ENCODE measurements around the gene TRAPPC8.

TRAPPC8 gene

GRCh38 chr18:31878358-31878757 lies 64.6 kb downstream of the TRAPPC8 start:
- no peak for DNase-seq (ENCODE audit: low spot score)

GRCh38 chr18:31877900-31878299 lies 65.0 kb downstream of the TRAPPC8 start:
- no peak overlapping the region for H4K8ac ChIP-seq (ENCODE audit: low read depth, low read length)
- H3K23ac ChIP-seq (ENCODE audit: low read depth, low read length, poor library complexity) = no peak overlapping the region
- H3K27ac ChIP-seq (replicated peaks; ENCODE audit: low read length) = no peak overlapping the region
- H3K14ac ChIP-seq (ENCODE audit: low read length) = no peak overlapping the region
- H2BK5ac ChIP-seq (ENCODE audit: low read length) = no peak overlapping the region
- no peak overlapping the region for H3K18ac ChIP-seq (ENCODE audit: low read length)
- H4K91ac ChIP-seq (ENCODE audit: low read depth, low read length, poor library complexity) = no peak overlapping the region
- H3K9ac ChIP-seq (ENCODE audit: low read depth, low read length, poor library complexity) = no peak overlapping the region
- H2AK5ac ChIP-seq (ENCODE audit: low read depth, low read length) = no peak overlapping the region
- H3K27me3 ChIP-seq (ENCODE audit: control insufficient read depth in 3 of 3, insufficient read depth in 3 of 3, low read depth in 1 of 3, low read length in 3 of 3) = no peaks in the 10 kb centered on the region
- no peak overlapping the region for H2BK12ac ChIP-seq (ENCODE audit: low read length)
- no peak overlapping the region for H3K4me3 ChIP-seq (ENCODE audit: low read length in 2 of 2)
- peaks cover 3 to 24% of the 10 kb centered on the region in 2 donors for H3K9me3 ChIP-seq (replicated peaks in 1 of 2; ENCODE audit: control insufficient read depth in 2 of 2, insufficient read depth in 1 of 2, low read depth in 1 of 2, low read length in 2 of 2)
- DNase-seq (ENCODE audit: low spot score) = no peak
- no peaks in the 10 kb centered on the region for H3K4me1 ChIP-seq (ENCODE audit: control insufficient read depth in 2 of 2, insufficient read depth in 1 of 2, low read depth in 1 of 2, low read length in 2 of 2)
- peaks cover 8 to 79% of the 10 kb centered on the region in 2 donors for H3K36me3 ChIP-seq (replicated peaks in 1 of 2; ENCODE audit: control insufficient read depth in 2 of 2, insufficient read depth in 2 of 2, low read length in 2 of 2)
- H2AFZ ChIP-seq (ENCODE audit: low read length) = no peak overlapping the region
- H2BK15ac ChIP-seq (ENCODE audit: low read length) = no peak overlapping the region
- whole genome bisulfite sequencing, 2 donors (ENCODE audit: extremely low coverage in 2 of 2, insufficient read length in 2 of 2, insufficient replicate concordance in 1 of 2) = no CpG with 5 or more reads among the region's 5 CpGs
- no peak overlapping the region for H2BK120ac ChIP-seq (ENCODE audit: low read depth, low read length)
- peaks cover 2% of the 10 kb centered on the region for H3K79me1 ChIP-seq (ENCODE audit: low read depth, low read length)
- no peak overlapping the region for H3K4ac ChIP-seq (ENCODE audit: low read length)
- no peak overlapping the region for H3K4me2 ChIP-seq (ENCODE audit: insufficient read depth, low read length, poor library complexity, severe bottlenecking)

More at GRCh38 chr18:31878358-31878757, 64.6 kb downstream of the TRAPPC8 start:
- H3K4ac ChIP-seq (ENCODE audit: low read length) = no peak overlapping the region
- WGBS, 2 donors (ENCODE audit: extremely low coverage in 2 of 2, insufficient read length in 2 of 2, insufficient replicate concordance in 1 of 2) = no CpG with 5 or more reads among the region's 4 CpGs
- H3K27me3 ChIP-seq (ENCODE audit: control insufficient read depth in 3 of 3, insufficient read depth in 3 of 3, low read depth in 1 of 3, low read length in 3 of 3) = no peaks in the 10 kb centered on the region
- no peak overlapping the region for H3K14ac ChIP-seq (ENCODE audit: low read length)
- no peak overlapping the region for H2AFZ ChIP-seq (ENCODE audit: low read length)
- H3K9ac ChIP-seq (ENCODE audit: low read depth, low read length, poor library complexity) = no peak overlapping the region
- H3K79me1 ChIP-seq (ENCODE audit: low read depth, low read length) = peaks cover 2% of the 10 kb centered on the region
- H2BK12ac ChIP-seq (ENCODE audit: low read length) = no peak overlapping the region
- H4K8ac ChIP-seq (ENCODE audit: low read depth, low read length) = no peak overlapping the region
- no peak overlapping the region for H3K27ac ChIP-seq (replicated peaks; ENCODE audit: low read length)
- H3K36me3 ChIP-seq (replicated peaks in 1 of 2; ENCODE audit: control insufficient read depth in 2 of 2, insufficient read depth in 2 of 2, low read length in 2 of 2) = peaks cover 10 to 78% of the 10 kb centered on the region in 2 donors
- no peak overlapping the region for H2AK5ac ChIP-seq (ENCODE audit: low read depth, low read length)
- no peak overlapping the region for H2BK5ac ChIP-seq (ENCODE audit: low read length)
- no peaks in the 10 kb centered on the region for H3K4me1 ChIP-seq (ENCODE audit: control insufficient read depth in 2 of 2, insufficient read depth in 1 of 2, low read depth in 1 of 2, low read length in 2 of 2)
- H3K9me3 ChIP-seq (replicated peaks in 1 of 2; ENCODE audit: control insufficient read depth in 2 of 2, insufficient read depth in 1 of 2, low read depth in 1 of 2, low read length in 2 of 2) = peaks cover 3 to 24% of the 10 kb centered on the region in 2 donors
- H3K18ac ChIP-seq (ENCODE audit: low read length) = no peak overlapping the region
- no peak overlapping the region for H3K4me2 ChIP-seq (ENCODE audit: insufficient read depth, low read length, poor library complexity, severe bottlenecking)
- no peak overlapping the region for H2BK15ac ChIP-seq (ENCODE audit: low read length)
- no peak overlapping the region for H2BK120ac ChIP-seq (ENCODE audit: low read depth, low read length)
- no peak overlapping the region for H3K4me3 ChIP-seq (ENCODE audit: low read length in 2 of 2)
- no peak overlapping the region for H3K23ac ChIP-seq (ENCODE audit: low read depth, low read length, poor library complexity)
- no peak overlapping the region for H4K91ac ChIP-seq (ENCODE audit: low read depth, low read length, poor library complexity)

- H3K4me2 ChIP-seq (ENCODE audit: insufficient read depth, low read length, poor library complexity, severe bottlenecking) = no peak overlapping the region
- no peak overlapping the region for H3K18ac ChIP-seq (ENCODE audit: low read length)
- no peaks in the 10 kb centered on the region for H3K4me1 ChIP-seq (ENCODE audit: control insufficient read depth in 2 of 2, insufficient read depth in 1 of 2, low read depth in 1 of 2, low read length in 2 of 2)
- H2BK5ac ChIP-seq (ENCODE audit: low read length) = no peak overlapping the region
- H3K27ac ChIP-seq (replicated peaks; ENCODE audit: low read length) = no peak overlapping the region
- H4K91ac ChIP-seq (ENCODE audit: low read depth, low read length, poor library complexity) = no peak overlapping the region
- H3K79me1 ChIP-seq (ENCODE audit: low read depth, low read length) = peaks cover 2% of the 10 kb centered on the region
- no peak overlapping the region for H3K14ac ChIP-seq (ENCODE audit: low read length)
- H3K4ac ChIP-seq (ENCODE audit: low read length) = no peak overlapping the region
- H3K27me3 ChIP-seq (ENCODE audit: control insufficient read depth in 3 of 3, insufficient read depth in 3 of 3, low read depth in 1 of 3, low read length in 3 of 3) = no peaks in the 10 kb centered on the region
- no peak overlapping the region for H2AFZ ChIP-seq (ENCODE audit: low read length)
- no peak overlapping the region for H2AK5ac ChIP-seq (ENCODE audit: low read depth, low read length)
- no peak overlapping the region for H2BK120ac ChIP-seq (ENCODE audit: low read depth, low read length)
- WGBS, 2 donors (ENCODE audit: extremely low coverage in 2 of 2, insufficient read length in 2 of 2, insufficient replicate concordance in 1 of 2) = no CpG with 5 or more reads among the region's 4 CpGs
- no peak overlapping the region for H3K9ac ChIP-seq (ENCODE audit: low read depth, low read length, poor library complexity)
- no peak overlapping the region for H2BK12ac ChIP-seq (ENCODE audit: low read length)
- H3K23ac ChIP-seq (ENCODE audit: low read depth, low read length, poor library complexity) = no peak overlapping the region
- no peak overlapping the region for H2BK15ac ChIP-seq (ENCODE audit: low read length)
- peak overlapping the region in 1 of 2 donors; percentile 59 for H3K4me3 ChIP-seq (ENCODE audit: low read length in 2 of 2)
- H3K9me3 ChIP-seq (replicated peaks in 1 of 2; ENCODE audit: control insufficient read depth in 2 of 2, insufficient read depth in 1 of 2, low read depth in 1 of 2, low read length in 2 of 2) = peaks cover 3 to 19% of the 10 kb centered on the region in 2 donors
- no peak overlapping the region for H4K8ac ChIP-seq (ENCODE audit: low read depth, low read length)
- no peak for DNase-seq (ENCODE audit: low spot score)
- peaks cover 8 to 79% of the 10 kb centered on the region in 2 donors for H3K36me3 ChIP-seq (replicated peaks in 1 of 2; ENCODE audit: control insufficient read depth in 2 of 2, insufficient read depth in 2 of 2, low read length in 2 of 2)
Observed at GRCh38 chr18:31876707-31877106, 66.2 kb downstream of the TRAPPC8 start.

- peak overlapping the region; percentile 16 for H3K23ac ChIP-seq (ENCODE audit: low read depth, low read length, poor library complexity)
- peaks cover 8 to 80% of the 10 kb centered on the region in 2 donors for H3K36me3 ChIP-seq (replicated peaks in 1 of 2; ENCODE audit: control insufficient read depth in 2 of 2, insufficient read depth in 2 of 2, low read length in 2 of 2)
- no peak overlapping the region for H3K14ac ChIP-seq (ENCODE audit: low read length)
- no peak overlapping the region for H3K27ac ChIP-seq (replicated peaks; ENCODE audit: low read length)
- H3K4me2 ChIP-seq (ENCODE audit: insufficient read depth, low read length, poor library complexity, severe bottlenecking) = no peak overlapping the region
- no CpG with 5 or more reads among the region's 2 CpGs for WGBS, 2 donors (ENCODE audit: extremely low coverage in 2 of 2, insufficient read length in 2 of 2, insufficient replicate concordance in 1 of 2)
- DNase-seq (ENCODE audit: low spot score) = no peak
- no peak overlapping the region for H4K91ac ChIP-seq (ENCODE audit: low read depth, low read length, poor library complexity)
- no peak overlapping the region for H2AFZ ChIP-seq (ENCODE audit: low read length)
- no peak overlapping the region for H2BK12ac ChIP-seq (ENCODE audit: low read length)
- no peak overlapping the region for H3K4me3 ChIP-seq (ENCODE audit: low read length in 2 of 2)
- no peaks in the 10 kb centered on the region for H3K4me1 ChIP-seq (ENCODE audit: control insufficient read depth in 2 of 2, insufficient read depth in 1 of 2, low read depth in 1 of 2, low read length in 2 of 2)
- H2BK120ac ChIP-seq (ENCODE audit: low read depth, low read length) = no peak overlapping the region
- no peak overlapping the region for H2AK5ac ChIP-seq (ENCODE audit: low read depth, low read length)
- no peaks in the 10 kb centered on the region for H3K27me3 ChIP-seq (ENCODE audit: control insufficient read depth in 3 of 3, insufficient read depth in 3 of 3, low read depth in 1 of 3, low read length in 3 of 3)
- no peak overlapping the region for H2BK15ac ChIP-seq (ENCODE audit: low read length)
- H4K8ac ChIP-seq (ENCODE audit: low read depth, low read length) = no peak overlapping the region
- H3K9ac ChIP-seq (ENCODE audit: low read depth, low read length, poor library complexity) = no peak overlapping the region
- no peak overlapping the region for H3K4ac ChIP-seq (ENCODE audit: low read length)
- H2BK5ac ChIP-seq (ENCODE audit: low read length) = no peak overlapping the region
- peaks cover 3 to 5% of the 10 kb centered on the region in 2 donors for H3K9me3 ChIP-seq (replicated peaks in 1 of 2; ENCODE audit: control insufficient read depth in 2 of 2, insufficient read depth in 1 of 2, low read depth in 1 of 2, low read length in 2 of 2)
- H3K18ac ChIP-seq (ENCODE audit: low read length) = no peak overlapping the region
- H3K79me1 ChIP-seq (ENCODE audit: low read depth, low read length) = peaks cover 2% of the 10 kb centered on the region
Observed at GRCh38 chr18:31875301-31875700, 67.6 kb downstream of the TRAPPC8 start.

All from neuronal stem cell (in vitro differentiated cells).